HepG2 (cell line): Measurements from ENCODE around the gene SLC50A1. TPM values are rescaled to one million over a fixed set of nuclear protein-coding genes. Genes with fewer than 3 reads are reported as not detected.

Experiments
- E2F2 ChIP-seq: sonication (generic); formaldehyde crosslinking; IDR thresholded peaks from 2 replicates; pipeline ENCODE4 v1.4.0; 2020; ENCODE audit warnings: missing genetic modification reagents, borderline replicate concordance
- EP300 ChIP-seq, 3 experiments: sonication (generic) in 1 of 3; formaldehyde crosslinking in 1 of 3; IDR thresholded peaks; 2 replicates each; pipeline versions ENCODE4 v1.5.1 to v1.6.1; 2011 to 2020; ENCODE audit warnings: low read depth in 2 of 3, low read length in 2 of 3, borderline replicate concordance in 1 of 3, improper control_type of control experiment in 1 of 3, mild to moderate bottlenecking in 1 of 3, missing genetic modification reagents in 1 of 3, moderate library complexity in 1 of 3
- FOSL2 ChIP-seq: sonication (generic); formaldehyde crosslinking; IDR thresholded peaks from 2 replicates; pipeline ENCODE4 v1.4.0; 2020; ENCODE audit warnings: missing genetic modification reagents
- HOXA5 ChIP-seq: sonication (generic); formaldehyde crosslinking; IDR thresholded peaks from 2 replicates; pipeline ENCODE4 v1.4.0; 2020; ENCODE audit warnings: missing genetic modification reagents
- JUND ChIP-seq: sonication (generic); formaldehyde crosslinking; IDR thresholded peaks from 2 replicates; pipeline ENCODE4 v1.8.0; 2022; ENCODE audit warnings: mild to moderate bottlenecking, missing genetic modification reagents
- MAFG ChIP-seq: sonication (generic); formaldehyde crosslinking; IDR thresholded peaks from 2 replicates; pipeline ENCODE4 v1.5.1; 2020; ENCODE audit warnings: mild to moderate bottlenecking, missing genetic modification reagents
- NCOR1 ChIP-seq: fragments of 200-600 bp; sonication (generic); IDR thresholded peaks from 2 replicates; pipeline ENCODE4 v1.7.0; 2017; ENCODE audit warnings: antibody characterized with exemption, low read length, borderline replicate concordance
- NFKB2 ChIP-seq: sonication (generic); formaldehyde crosslinking; IDR thresholded peaks from 2 replicates; pipeline ENCODE4 v1.4.0; 2020; ENCODE audit warnings: missing genetic modification reagents, borderline replicate concordance
- NFYC ChIP-seq: IDR thresholded peaks from 2 replicates; pipeline ENCODE4 v1.6.1; 2016; ENCODE audit warnings: missing genetic modification reagents, missing compliant biosample characterization
- NR2C2 ChIP-seq: sonication (generic); formaldehyde crosslinking; IDR thresholded peaks from 2 replicates; pipeline ENCODE4 v1.4.0; 2020; ENCODE audit warnings: missing genetic modification reagents, mild to moderate bottlenecking, moderate library complexity, borderline replicate concordance
- PAF1 ChIP-seq: IDR thresholded peaks from 2 replicates; pipeline ENCODE4 v1.6.1; 2016; ENCODE audit warnings: missing genetic modification reagents, missing compliant biosample characterization
- THYN1 ChIP-seq: sonication (generic); formaldehyde crosslinking; IDR thresholded peaks from 2 replicates; pipeline ENCODE4 v1.8.1; 2023; ENCODE audit warnings: low read depth, mild to moderate bottlenecking, moderate library complexity, missing genetic modification reagents, borderline replicate concordance
- ZIK1 ChIP-seq: sonication (generic); formaldehyde crosslinking; IDR thresholded peaks from 2 replicates; pipeline ENCODE4 v1.5.0; 2020; ENCODE audit warnings: mild to moderate bottlenecking, low read depth, missing genetic modification reagents, borderline replicate concordance
- ZNF142 ChIP-seq: sonication (generic); formaldehyde crosslinking; IDR thresholded peaks from 2 replicates; pipeline ENCODE4 v1.4.0; 2020; ENCODE audit warnings: missing genetic modification reagents
- ZNF3 ChIP-seq: IDR thresholded peaks from 2 replicates; pipeline ENCODE4 v1.7.0; 2017; ENCODE audit warnings: inconsistent platforms
- polyA plus RNA-seq, 8 experiments: library from polyadenylated mRNA; depleted of rRNA in 3 of 8; stranded (reverse) in 7 of 8; unstranded in 1 of 8; fragments of >200 nt; fragmentation: Illumina TruSeq in 4 of 8; extraction: Trizol in 4 of 8; gene quantifications; 2 replicates each; pipeline versions ENCODE4 v1.2.1 to v1.2.3, GENCODE V29; 2011 to 2016; ENCODE audit warnings: low read depth in 4 of 8, missing spikeins in 1 of 8, mixed read lengths in 1 of 8; ENCODE audit not compliant: insufficient read depth in 1 of 8
- total RNA-seq, 5 experiments: library from RNA; depleted of rRNA; stranded (reverse); fragments of >200 nt; fragmentation: Illumina TruSeq; extraction: Trizol; gene quantifications; 2 replicates each; pipeline ENCODE4 v1.2.3, GENCODE V29; 2016; ENCODE audit warnings: low read depth in 1 of 5
- TF ChIP-seq, protein P1 (sequence below): sonication (generic); formaldehyde crosslinking; IDR thresholded peaks from 2 replicates; pipeline ENCODE4 v1.4.0; 2020; ENCODE audit warnings: missing genetic modification reagents, borderline replicate concordance

Gene SLC50A1
- total and polyA plus RNA-seq, 2 of the 13 experiments (the other 11 are each of a cell fraction or from before 2014, with no cell fraction given), result 22.5 to 46.8 TPM

DNA sequence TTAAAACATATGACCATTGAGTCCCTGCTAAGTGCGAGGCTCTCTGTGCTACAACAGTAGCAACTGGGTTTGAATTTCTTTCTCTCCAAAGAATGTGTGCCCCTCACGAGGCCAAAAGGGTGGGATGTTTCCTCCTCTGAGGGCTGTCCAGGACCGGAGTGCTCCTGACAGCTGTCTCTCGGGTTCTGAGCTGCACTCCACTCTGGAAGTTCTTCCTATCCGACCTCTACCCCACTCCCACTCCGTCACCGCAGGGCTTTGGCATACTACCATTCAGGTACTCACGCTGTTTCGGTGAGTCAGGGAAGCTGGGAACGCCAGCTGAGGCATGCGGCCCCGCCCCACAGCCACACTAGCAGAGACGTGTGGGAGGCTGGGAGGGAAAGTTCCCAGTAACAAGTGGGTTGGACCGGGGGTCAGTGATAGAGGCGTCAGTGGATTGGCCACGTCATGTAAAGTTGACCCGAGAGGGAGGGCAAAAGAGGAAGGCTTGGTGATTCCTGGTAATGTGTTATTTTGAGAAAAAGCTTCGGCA is 705 bp upstream of the SLC50A1 start (continued):
- TF ChIP-seq ZNF142 (CRISPR knock-in tag) (0 out of 2 replicates have a peak, but pooled peaks have one; percentile 16), EP300 (IDR thresholded peaks at IDR 0.05; ENCODE audit: low read depth in 2 of 2, low read length in 2 of 2) (peak in 1 of 2 experiments; percentile 13; a peak in 1 of 4 replicates), EP300 (CRISPR knock-in tag; IDR thresholded peaks at IDR 0.05; ENCODE audit: borderline replicate concordance) (no peak), NCOR1 (peak; percentile 36; the same call in 1 of the 2 replicates), NFKB2 (peak; percentile 73; the same call in 1 of the 2 replicates), ZNF3 (no peak), NR2C2 (CRISPR knock-in tag) (peak; percentile 80), PAF1 (peak; percentile 100), FOSL2 (peak; percentile 83), THYN1 (CRISPR knock-in tag) (peak; percentile 62; the same call in 1 of the 2 replicates), HOXA5 (CRISPR knock-in tag) (peak; percentile 75; the same call in 1 of the 2 replicates), JUND (CRISPR knock-in tag) (0 out of 2 replicates have a peak, but pooled peaks have one; percentile 14), ZIK1 (CRISPR knock-in tag) (0 out of 2 replicates have a peak, but pooled peaks have one; percentile 48), E2F2 (CRISPR knock-in tag) (no peak), MAFG (CRISPR knock-in tag) (no peak), NFYC (peak; percentile 20; the same call in 1 of the 2 replicates)
- TF ChIP-seq, protein P1, sequence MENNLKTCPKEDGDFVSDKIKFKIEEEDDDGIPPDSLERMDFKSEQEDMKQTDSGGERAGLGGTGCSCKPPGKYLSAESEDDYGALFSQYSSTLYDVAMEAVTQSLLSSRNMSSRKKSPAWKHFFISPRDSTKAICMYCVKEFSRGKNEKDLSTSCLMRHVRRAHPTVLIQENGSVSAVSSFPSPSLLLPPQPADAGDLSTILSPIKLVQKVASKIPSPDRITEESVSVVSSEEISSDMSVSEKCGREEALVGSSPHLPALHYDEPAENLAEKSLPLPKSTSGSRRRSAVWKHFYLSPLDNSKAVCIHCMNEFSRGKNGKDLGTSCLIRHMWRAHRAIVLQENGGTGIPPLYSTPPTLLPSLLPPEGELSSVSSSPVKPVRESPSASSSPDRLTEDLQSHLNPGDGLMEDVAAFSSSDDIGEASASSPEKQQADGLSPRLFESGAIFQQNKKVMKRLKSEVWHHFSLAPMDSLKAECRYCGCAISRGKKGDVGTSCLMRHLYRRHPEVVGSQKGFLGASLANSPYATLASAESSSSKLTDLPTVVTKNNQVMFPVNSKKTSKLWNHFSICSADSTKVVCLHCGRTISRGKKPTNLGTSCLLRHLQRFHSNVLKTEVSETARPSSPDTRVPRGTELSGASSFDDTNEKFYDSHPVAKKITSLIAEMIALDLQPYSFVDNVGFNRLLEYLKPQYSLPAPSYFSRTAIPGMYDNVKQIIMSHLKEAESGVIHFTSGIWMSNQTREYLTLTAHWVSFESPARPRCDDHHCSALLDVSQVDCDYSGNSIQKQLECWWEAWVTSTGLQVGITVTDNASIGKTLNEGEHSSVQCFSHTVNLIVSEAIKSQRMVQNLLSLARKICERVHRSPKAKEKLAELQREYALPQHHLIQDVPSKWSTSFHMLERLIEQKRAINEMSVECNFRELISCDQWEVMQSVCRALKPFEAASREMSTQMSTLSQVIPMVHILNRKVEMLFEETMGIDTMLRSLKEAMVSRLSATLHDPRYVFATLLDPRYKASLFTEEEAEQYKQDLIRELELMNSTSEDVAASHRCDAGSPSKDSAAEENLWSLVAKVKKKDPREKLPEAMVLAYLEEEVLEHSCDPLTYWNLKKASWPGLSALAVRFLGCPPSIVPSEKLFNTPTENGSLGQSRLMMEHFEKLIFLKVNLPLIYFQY (CRISPR knock-in tag), result no peak
